Kidney glomerular epithelial cell (primary cell): ENCODE results near the gene ZNF423.
A peak's percentile ranks its signal among the peaks of the same experiment; 100 is the strongest.
"Not testable (repeated sequence)": the region's sequence is repeated elsewhere in the genome, so short reads cannot be mapped to it uniquely, and the experiment has no call there.

ENCODE experiments used
- DNase-seq: peaks from one replicate; lab custom pipeline; 2025; lab: John Stamatoyannopoulos, UW

Gene ZNF423

GRCh38 chr16:49855822-49856671 is at the start of gene ZNF423:
Gene ZNF423, minus strand, starts transcription at chr16:49856112. Its CDS starts 338 bp downstream, at chr16:49855774.
- DNase-seq, result no peak

- DNase-seq, result no peak
Measured at GRCh38 chr16:49904348-49905062, 48.6 kb upstream of the ZNF423 start.

- no peak for DNase-seq
Measured at GRCh38 chr16:49902908-49903307, 47.0 kb upstream of the ZNF423 start.

- DNase-seq, result no peak
Measured at GRCh38 chr16:49901711-49902110, 45.8 kb upstream of the ZNF423 start.

- no peak for DNase-seq
Measured at GRCh38 chr16:49900875-49901274, 45.0 kb upstream of the ZNF423 start.

- DNase-seq, result no peak
Measured at GRCh38 chr16:49899991-49900695, 44.2 kb upstream of the ZNF423 start.

- DNase-seq, result no peak
Measured at GRCh38 chr16:49896447-49896964, 40.6 kb upstream of the ZNF423 start.

- no peak for DNase-seq
Measured at GRCh38 chr16:49890876-49891275, 35.0 kb upstream of the ZNF423 start.

GRCh38 chr16:49889725-49890397 is 33.9 kb upstream of the ZNF423 start:
- no peak for DNase-seq

- DNase-seq, result no peak
Measured at GRCh38 chr16:49886554-49887094, 30.7 kb upstream of the ZNF423 start.

- no peak for DNase-seq
Measured at GRCh38 chr16:49884033-49885015, 28.4 kb upstream of the ZNF423 start.

GRCh38 chr16:49883076-49884014 is 27.4 kb upstream of the ZNF423 start:
- no peak for DNase-seq

- no peak for DNase-seq
Measured at GRCh38 chr16:49881890-49882289, 26.0 kb upstream of the ZNF423 start.

- DNase-seq, result not testable (repeated sequence)
Measured at GRCh38 chr16:49878540-49878939, 22.6 kb upstream of the ZNF423 start.

- peak; percentile 25 for DNase-seq
Measured at GRCh38 chr16:49876716-49877129, 20.8 kb upstream of the ZNF423 start.

- DNase-seq, result no peak
Measured at GRCh38 chr16:49875806-49876715, 20.1 kb upstream of the ZNF423 start.

- DNase-seq, result no peak
Measured at GRCh38 chr16:49874613-49875237, 18.8 kb upstream of the ZNF423 start.

GRCh38 chr16:49871824-49872223 is 15.9 kb upstream of the ZNF423 start:
- DNase-seq, result not testable (repeated sequence)
